Adrenal gland (tissue), 5 donors: ENCODE data around the gene ATOH8.

Experiments
- POLR2A ChIP-seq, 2 donors: fragments of 450-650 bp; IDR thresholded peaks; one replicate each; pipeline ENCODE4 v1.6.1; 2017; ENCODE audit warnings: antibody characterized with exemption in 2 of 2, mild to moderate bottlenecking in 2 of 2, moderate library complexity in 1 of 2
- TF ChIP-seq, protein P1 (sequence below), 6 experiments: fragments of 450-650 bp in 4 of 6; fragments of 200-600 bp in 2 of 6; sonication (generic) in 1 of 6; IDR thresholded peaks; 1 replicate in 5 of 6; 2 replicates in 1 of 6; pipeline versions ENCODE4 v1.5.1 to v1.8.0; 2016 to 2021; ENCODE audit warnings: antibody characterized with exemption in 6 of 6, mild to moderate bottlenecking in 2 of 6, moderate library complexity in 1 of 6
- donor health status: DM: no; HTN: no; CAD: no.

DNA sequence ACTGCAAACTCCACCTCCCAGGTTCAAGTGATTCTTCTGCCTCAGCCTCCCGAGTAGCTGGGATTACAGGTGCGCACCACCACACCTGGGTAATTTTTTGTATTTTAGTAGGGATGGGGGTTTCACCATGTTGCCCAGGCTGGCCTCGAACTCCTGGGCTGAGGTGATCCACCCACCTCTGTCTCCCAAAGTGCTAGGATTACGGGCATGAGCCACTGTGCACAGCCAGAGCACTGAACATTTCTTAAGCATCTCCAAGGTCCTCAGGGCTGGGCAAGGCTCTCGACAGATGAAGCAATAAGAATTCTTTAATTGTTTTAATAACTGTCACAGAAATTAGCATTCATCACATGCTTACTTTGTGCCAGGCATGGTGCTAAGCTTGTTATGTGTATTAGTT, 4.1 kb downstream of the ATOH8 start:
- TF ChIP-seq, protein P1, sequence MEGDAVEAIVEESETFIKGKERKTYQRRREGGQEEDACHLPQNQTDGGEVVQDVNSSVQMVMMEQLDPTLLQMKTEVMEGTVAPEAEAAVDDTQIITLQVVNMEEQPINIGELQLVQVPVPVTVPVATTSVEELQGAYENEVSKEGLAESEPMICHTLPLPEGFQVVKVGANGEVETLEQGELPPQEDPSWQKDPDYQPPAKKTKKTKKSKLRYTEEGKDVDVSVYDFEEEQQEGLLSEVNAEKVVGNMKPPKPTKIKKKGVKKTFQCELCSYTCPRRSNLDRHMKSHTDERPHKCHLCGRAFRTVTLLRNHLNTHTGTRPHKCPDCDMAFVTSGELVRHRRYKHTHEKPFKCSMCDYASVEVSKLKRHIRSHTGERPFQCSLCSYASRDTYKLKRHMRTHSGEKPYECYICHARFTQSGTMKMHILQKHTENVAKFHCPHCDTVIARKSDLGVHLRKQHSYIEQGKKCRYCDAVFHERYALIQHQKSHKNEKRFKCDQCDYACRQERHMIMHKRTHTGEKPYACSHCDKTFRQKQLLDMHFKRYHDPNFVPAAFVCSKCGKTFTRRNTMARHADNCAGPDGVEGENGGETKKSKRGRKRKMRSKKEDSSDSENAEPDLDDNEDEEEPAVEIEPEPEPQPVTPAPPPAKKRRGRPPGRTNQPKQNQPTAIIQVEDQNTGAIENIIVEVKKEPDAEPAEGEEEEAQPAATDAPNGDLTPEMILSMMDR (IDR thresholded peaks at IDR 0.05): no peak
- no peak for TF ChIP-seq POLR2A (IDR thresholded peaks at IDR 0.05)
